Measurements from ENCODE around the gene FAM180B. TPM values are rescaled to one million over a fixed set of nuclear protein-coding genes. Genes with fewer than 3 reads are reported as not detected.

FAM180B gene
- total and polyA plus RNA-seq, 2 of the 13 experiments (the other 11 are each of a cell fraction or from before 2014, with no cell fraction given): 0.40 to 1.0 TPM

GRCh38 chr11:47578524-47579494, 7.7 kb upstream of the FAM180B start, which contains the start of the genes KBTBD4 and NDUFS3 (continued):
- TF ChIP-seq DMTF1 (CRISPR knock-in tag; IDR thresholded peaks at IDR 0.05) (no peak), ZNF562 (CRISPR knock-in tag; IDR thresholded peaks at IDR 0.05; ENCODE audit: borderline replicate concordance) (no peak), BCL3 (CRISPR knock-in tag; IDR thresholded peaks at IDR 0.05) (peak; percentile 93), CC2D1A (CRISPR knock-in tag; IDR thresholded peaks at IDR 0.05) (no peak), AGO1 (IDR thresholded peaks at IDR 0.05; ENCODE audit: low read depth, low read length, poor library complexity, severe bottlenecking) (peak; percentile 88), PITX1 (CRISPR knock-in tag; IDR thresholded peaks at IDR 0.05) (peak; percentile 74), ZNF503 (CRISPR knock-in tag; IDR thresholded peaks at IDR 0.05) (peak; percentile 80; the same call in 1 of the 2 replicates), HDAC6 (IDR thresholded peaks at IDR 0.05; ENCODE audit: low read depth, low read length) (no peak), SRF (IDR thresholded peaks at IDR 0.05; ENCODE audit: low read depth, low read length) (peak; percentile 83), NBN (conservative IDR thresholded peaks at IDR 0.05) (no peak), NR1H2 (CRISPR knock-in tag; IDR thresholded peaks at IDR 0.05; ENCODE audit: borderline replicate concordance, low read depth) (no peak), TBP (CRISPR knock-in tag; IDR thresholded peaks at IDR 0.05) (no peak), DPF2 (CRISPR knock-in tag; IDR thresholded peaks at IDR 0.05; ENCODE audit: borderline replicate concordance, low read depth) (no peak), ATF3 (CRISPR knock-in tag; IDR thresholded peaks at IDR 0.05) (peak; percentile 64; the same call in 1 of the 2 replicates)
- TF ChIP-seq, protein P1, sequence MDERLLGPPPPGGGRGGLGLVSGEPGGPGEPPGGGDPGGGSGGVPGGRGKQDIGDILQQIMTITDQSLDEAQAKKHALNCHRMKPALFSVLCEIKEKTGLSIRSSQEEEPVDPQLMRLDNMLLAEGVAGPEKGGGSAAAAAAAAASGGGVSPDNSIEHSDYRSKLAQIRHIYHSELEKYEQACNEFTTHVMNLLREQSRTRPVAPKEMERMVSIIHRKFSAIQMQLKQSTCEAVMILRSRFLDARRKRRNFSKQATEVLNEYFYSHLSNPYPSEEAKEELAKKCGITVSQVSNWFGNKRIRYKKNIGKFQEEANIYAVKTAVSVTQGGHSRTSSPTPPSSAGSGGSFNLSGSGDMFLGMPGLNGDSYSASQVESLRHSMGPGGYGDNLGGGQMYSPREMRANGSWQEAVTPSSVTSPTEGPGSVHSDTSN (CRISPR knock-in tag; IDR thresholded peaks at IDR 0.05): no peak
- TF ChIP-seq, protein P2, sequence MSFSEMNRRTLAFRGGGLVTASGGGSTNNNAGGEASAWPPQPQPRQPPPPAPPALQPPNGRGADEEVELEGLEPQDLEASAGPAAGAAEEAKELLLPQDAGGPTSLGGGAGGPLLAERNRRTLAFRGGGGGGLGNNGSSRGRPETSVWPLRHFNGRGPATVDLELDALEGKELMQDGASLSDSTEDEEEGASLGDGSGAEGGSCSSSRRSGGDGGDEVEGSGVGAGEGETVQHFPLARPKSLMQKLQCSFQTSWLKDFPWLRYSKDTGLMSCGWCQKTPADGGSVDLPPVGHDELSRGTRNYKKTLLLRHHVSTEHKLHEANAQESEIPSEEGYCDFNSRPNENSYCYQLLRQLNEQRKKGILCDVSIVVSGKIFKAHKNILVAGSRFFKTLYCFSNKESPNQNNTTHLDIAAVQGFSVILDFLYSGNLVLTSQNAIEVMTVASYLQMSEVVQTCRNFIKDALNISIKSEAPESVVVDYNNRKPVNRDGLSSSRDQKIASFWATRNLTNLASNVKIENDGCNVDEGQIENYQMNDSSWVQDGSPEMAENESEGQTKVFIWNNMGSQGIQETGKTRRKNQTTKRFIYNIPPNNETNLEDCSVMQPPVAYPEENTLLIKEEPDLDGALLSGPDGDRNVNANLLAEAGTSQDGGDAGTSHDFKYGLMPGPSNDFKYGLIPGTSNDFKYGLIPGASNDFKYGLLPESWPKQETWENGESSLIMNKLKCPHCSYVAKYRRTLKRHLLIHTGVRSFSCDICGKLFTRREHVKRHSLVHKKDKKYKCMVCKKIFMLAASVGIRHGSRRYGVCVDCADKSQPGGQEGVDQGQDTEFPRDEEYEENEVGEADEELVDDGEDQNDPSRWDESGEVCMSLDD (CRISPR knock-in tag; IDR thresholded peaks at IDR 0.05; ENCODE audit: borderline replicate concordance): no peak; the same call in 1 of the 2 replicates
